IMR-90 (cell line): ENCODE measurements around the gene GRAMD1A. TPM values are rescaled to one million over a fixed set of nuclear protein-coding genes. Genes with fewer than 3 reads are reported as not detected.

Experiments
- ATAC-seq: fragments of 200-7000 bp; cut with Tn5 transposase; 2 replicates; pipeline ENCODE4 v1.9.1; 2020; ENCODE audit warnings: low read depth, mild to moderate bottlenecking, moderate library complexity
- BruUV-seq: library from RNA; stranded (reverse); fragments of 400-500 nt; replicated peaks from 2 replicates; lab custom pipeline; 2021; lab: Mats Ljungman, UMichigan
- CTCF ChIA-PET: fragments of 300-600 bp; formaldehyde crosslinking; extraction: SDS; loops from one replicate; lab custom pipeline; 2021; ENCODE audit warnings: antibody characterized with exemption; lab: Yijun Ruan, JAX
- POLR2A ChIA-PET: fragments of 300-600 bp; sonication (Branson Sonifier 250); formaldehyde crosslinking; loops from one replicate; lab custom pipeline; 2022; ENCODE audit warnings: antibody characterized with exemption; ENCODE audit not compliant: unreplicated experiment; lab: Charles Lee
- DNase-seq: peaks from one replicate; pipeline ENCODE4 v3.0.0; 2013
- H2AFZ ChIP-seq: replicated peaks from 2 replicates; pipeline ENCODE3; 2013; ENCODE audit warnings: low read length, mild to moderate bottlenecking; ENCODE audit not compliant: poor library complexity
- H2AK5ac ChIP-seq: 2 replicates; pipeline ENCODE4 v1.6.1; 2013; ENCODE audit warnings: low read depth, low read length, inconsistent platforms
- H2AK9ac ChIP-seq: replicated peaks from 2 replicates; pipeline ENCODE3; 2013; ENCODE audit warnings: mild to moderate bottlenecking, low read depth, low read length, moderate library complexity; ENCODE audit not compliant: poor library complexity
- H2BK120ac ChIP-seq: 2 replicates; pipeline ENCODE4 v1.6.1; 2013; ENCODE audit warnings: low read depth, low read length, inconsistent platforms
- H2BK15ac ChIP-seq: 3 replicates; pipeline ENCODE4 v1.6.1; 2013; ENCODE audit warnings: low read depth, low read length, inconsistent platforms
- H2BK20ac ChIP-seq: 2 replicates; pipeline ENCODE4 v1.6.1; 2013; ENCODE audit warnings: low read depth, mild to moderate bottlenecking, inconsistent platforms, low read length, moderate library complexity
- H2BK5ac ChIP-seq: 2 replicates; pipeline ENCODE4 v1.6.1; 2013; ENCODE audit warnings: mild to moderate bottlenecking, low read depth, low read length, inconsistent platforms; ENCODE audit not compliant: poor library complexity, severe bottlenecking
- H3K14ac ChIP-seq: replicated peaks from 2 replicates; pipeline ENCODE4 v1.6.1; 2013; ENCODE audit warnings: low read depth, low read length, inconsistent platforms
- H3K18ac ChIP-seq: 2 replicates; pipeline ENCODE4 v1.6.1; 2013; ENCODE audit warnings: low read depth, low read length, control low read depth
- H3K23ac ChIP-seq: 2 replicates; pipeline ENCODE4 v1.6.1; 2013; ENCODE audit warnings: low read depth, low read length, inconsistent platforms
- H3K27ac ChIP-seq: 2 replicates; pipeline ENCODE4 v1.5.1; 2013; ENCODE audit warnings: mild to moderate bottlenecking, control low read depth, low read length; ENCODE audit not compliant: insufficient read depth
- H3K27me3 ChIP-seq: 2 replicates; pipeline ENCODE4 v1.6.1; 2013; ENCODE audit warnings: low read length; ENCODE audit not compliant: control insufficient read depth, insufficient read depth
- H3K36me3 ChIP-seq: 2 replicates; pipeline ENCODE4 v1.6.1; 2013; ENCODE audit warnings: low read length, mixed read lengths; ENCODE audit not compliant: control insufficient read depth, insufficient read depth
- H3K4ac ChIP-seq: 2 replicates; pipeline ENCODE4 v1.6.1; 2013; ENCODE audit warnings: low read depth, low read length, inconsistent platforms
- H3K4me1 ChIP-seq: 2 replicates; pipeline ENCODE4 v1.6.1; 2013; ENCODE audit warnings: low read length, mixed read lengths; ENCODE audit not compliant: control insufficient read depth, insufficient read depth
- H3K4me2 ChIP-seq: 2 replicates; pipeline ENCODE4 v1.6.1; 2013; ENCODE audit warnings: low read depth, mild to moderate bottlenecking, control low read depth, low read length, moderate library complexity
- H3K4me3 ChIP-seq: 2 replicates; pipeline ENCODE4 v1.5.1; 2013; ENCODE audit warnings: low read depth, mild to moderate bottlenecking, control low read depth, low read length, moderate library complexity; ENCODE audit not compliant: insufficient read depth
- H3K56ac ChIP-seq: 2 replicates; pipeline ENCODE4 v1.6.1; 2013; ENCODE audit warnings: low read length, inconsistent platforms; ENCODE audit not compliant: insufficient read depth; ENCODE audit errors: extremely low read depth
- H3K79me1 ChIP-seq, 2 experiments: 2 replicates each; pipeline ENCODE4 v1.6.1; 2013; ENCODE audit warnings: low read length in 2 of 2, inconsistent platforms in 1 of 2, low read depth in 1 of 2
- H3K9ac ChIP-seq: 2 replicates; pipeline ENCODE4 v1.6.1; 2013; ENCODE audit warnings: low read depth, low read length, control low read depth
- H3K9me1 ChIP-seq: 2 replicates; pipeline ENCODE4 v1.6.1; 2013; ENCODE audit warnings: low read length, inconsistent platforms; ENCODE audit not compliant: insufficient read depth
- H3K9me3 ChIP-seq: 2 replicates; pipeline ENCODE4 v1.6.1; 2013; ENCODE audit warnings: low read length; ENCODE audit not compliant: control insufficient read depth, insufficient read depth
- H4K20me1 ChIP-seq: 2 replicates; pipeline ENCODE4 v1.6.1; 2013; ENCODE audit warnings: low read length, inconsistent platforms; ENCODE audit not compliant: insufficient read depth
- H4K5ac ChIP-seq: 2 replicates; pipeline ENCODE4 v1.6.1; 2013; ENCODE audit warnings: mild to moderate bottlenecking, low read depth, low read length, control low read depth
- H4K8ac ChIP-seq, 2 experiments: 2 replicates each; pipeline ENCODE4 v1.6.1; 2013; ENCODE audit warnings: low read depth in 2 of 2, low read length in 2 of 2, control low read depth in 1 of 2, inconsistent platforms in 1 of 2
- H4K91ac ChIP-seq: 2 replicates; pipeline ENCODE4 v1.6.1; 2013; ENCODE audit warnings: low read depth, low read length, inconsistent platforms; ENCODE audit not compliant: insufficient read depth
- BHLHE40 ChIP-seq: fragments of 150-350 bp; IDR thresholded peaks from 2 replicates; pipeline ENCODE4 v1.6.1; 2016; ENCODE audit warnings: mild to moderate bottlenecking, low read depth, low read length
- CHD1 ChIP-seq: IDR thresholded peaks from 2 replicates; pipeline ENCODE4 v1.6.1; 2012; ENCODE audit warnings: low read depth, low read length, improper control_type of control experiment
- FOS ChIP-seq: fragments of 150-350 bp; IDR thresholded peaks from 2 replicates; pipeline ENCODE4 v1.6.1; 2016; ENCODE audit warnings: low read depth, low read length
- MAFK ChIP-seq: IDR thresholded peaks from 2 replicates; pipeline ENCODE4 v1.6.1; 2012; ENCODE audit warnings: low read depth, low read length, improper control_type of control experiment
- MAZ ChIP-seq: IDR thresholded peaks from 2 replicates; pipeline ENCODE4 v1.6.1; 2012; ENCODE audit warnings: low read depth, mild to moderate bottlenecking, low read length, improper control_type of control experiment, moderate library complexity, borderline replicate concordance
- NFE2L2 ChIP-seq: fragments of 150-350 bp; IDR thresholded peaks from 2 replicates; pipeline ENCODE4 v1.6.1; 2016; ENCODE audit warnings: low read depth, mild to moderate bottlenecking, low read length
- RAD21 ChIP-seq: IDR thresholded peaks from 2 replicates; pipeline ENCODE4 v1.6.1; 2012; ENCODE audit warnings: low read length, improper control_type of control experiment
- RCOR1 ChIP-seq: IDR thresholded peaks from 2 replicates; pipeline ENCODE4 v1.6.1; 2012; ENCODE audit warnings: mild to moderate bottlenecking, low read length, improper control_type of control experiment; ENCODE audit not compliant: insufficient replicate concordance
- RFX5 ChIP-seq: IDR thresholded peaks from 2 replicates; pipeline ENCODE4 v1.8.0; 2012; ENCODE audit warnings: low read depth, mild to moderate bottlenecking, low read length, moderate library complexity
- SMC3 ChIP-seq: fragments of 150-350 bp; IDR thresholded peaks from 2 replicates; pipeline ENCODE4 v1.6.1; 2016; ENCODE audit warnings: low read depth, mild to moderate bottlenecking, antibody characterized with exemption, low read length, moderate library complexity
- WGBS, 2 experiments: methylation state at CpG; one replicate each; pipeline versions ENCODE4 v1.1.5 to v1.1.7; 2013; ENCODE audit warnings: missing lambda C conversion rate in 2 of 2; ENCODE audit not compliant: insufficient read length in 1 of 2; ENCODE audit errors: extremely low coverage in 2 of 2; 5-methylcytosine and 5-hydroxymethylcytosine counted together
- dilution Hi-C: fragments of 300-500 bp; cut with HindIII; formaldehyde crosslinking; loops from one replicate; pipeline ENCODE4 v1.14.3; 2018; ENCODE audit warnings: low sequenced_read_pairs; ENCODE audit not compliant: unreplicated experiment
- in situ Hi-C: fragments of 300-500 bp; cut with MboI; formaldehyde crosslinking; loops from 3 replicates; pipeline ENCODE4 v1.14.3; 2019; ENCODE audit warnings: low sequenced_read_pairs, inconsistent platforms, mixed read lengths
- intact Hi-C: fragments of 100-400 bp; cut with micrococcal nuclease; formaldehyde crosslinking; loops from 2 replicates; pipeline ENCODE4 v1.10.0; 2022
- polyA plus RNA-seq, 3 experiments: library from polyadenylated mRNA; depleted of rRNA; stranded (reverse); fragments of >200 nt; gene quantifications; 2 replicates each; pipeline ENCODE4 v1.2.3, GENCODE V29; 2012; ENCODE audit warnings: low replicate concordance in 1 of 3
- total RNA-seq: library from RNA; depleted of rRNA; stranded (reverse); fragments of >200 nt; gene quantifications from 2 replicates; pipeline ENCODE4 v1.2.3, GENCODE V29; 2012
- TF ChIP-seq, protein P1 (sequence below): fragments of 150-350 bp; IDR thresholded peaks from 2 replicates; pipeline ENCODE4 v1.6.1; 2016; ENCODE audit warnings: low read depth, mild to moderate bottlenecking, low read length, moderate library complexity, borderline replicate concordance

The GRAMD1A gene
- total and polyA plus RNA-seq, 2 of the 4 experiments (the other 2 are of a cell fraction), result 11.1 to 63.0 TPM

GRCh38 chr19:34989298-34989697 is 10.8 kb upstream of the GRAMD1A start:
- H3K14ac ChIP-seq, result no peak overlapping the region
- H3K27ac ChIP-seq, result no peak overlapping the region
- H2AFZ ChIP-seq, result no peak overlapping the region
- no peak overlapping the region for H3K4me2 ChIP-seq
- no peak overlapping the region for H2AK9ac ChIP-seq
- H2BK15ac ChIP-seq, result no peak overlapping the region
- H3K4ac ChIP-seq, result no peak overlapping the region
- H2BK5ac ChIP-seq, result no peak overlapping the region
- H3K4me1 ChIP-seq, result no peaks in the 10 kb centered on the region
- no peak overlapping the region for H2BK120ac ChIP-seq
- no peak overlapping the region for H3K9ac ChIP-seq
- no peak overlapping the region for H3K23ac ChIP-seq
- H4K8ac ChIP-seq, result no peak overlapping the region
- H3K36me3 ChIP-seq, result no peaks in the 10 kb centered on the region
- H3K27me3 ChIP-seq, result peaks cover 8% of the 10 kb centered on the region
- H3K9me1 ChIP-seq, result no peaks in the 10 kb centered on the region
- H4K91ac ChIP-seq, result no peak overlapping the region
- no peaks in the 10 kb centered on the region for H3K79me1 ChIP-seq
- H2BK20ac ChIP-seq, result no peak overlapping the region
- no peak overlapping the region for H3K4me3 ChIP-seq
- no peak overlapping the region for H3K56ac ChIP-seq
- H2AK5ac ChIP-seq, result no peak overlapping the region
- dilution Hi-C loops, result no loop called here
- no peaks in the 10 kb centered on the region for H3K9me3 ChIP-seq
- POLR2A ChIA-PET, result no interaction called here
- intact Hi-C loops, result no loop called here
- DNase-seq (no peak), ATAC-seq (no peak)
- TF ChIP-seq RAD21 (no peak), SMC3 (no peak), NFE2L2 (no peak), CHD1 (no peak), MAFK (no peak), BHLHE40 (no peak), FOS (no peak), RCOR1 (no peak), RFX5 (no peak), MAZ (no peak)
- TF ChIP-seq, protein P1, sequence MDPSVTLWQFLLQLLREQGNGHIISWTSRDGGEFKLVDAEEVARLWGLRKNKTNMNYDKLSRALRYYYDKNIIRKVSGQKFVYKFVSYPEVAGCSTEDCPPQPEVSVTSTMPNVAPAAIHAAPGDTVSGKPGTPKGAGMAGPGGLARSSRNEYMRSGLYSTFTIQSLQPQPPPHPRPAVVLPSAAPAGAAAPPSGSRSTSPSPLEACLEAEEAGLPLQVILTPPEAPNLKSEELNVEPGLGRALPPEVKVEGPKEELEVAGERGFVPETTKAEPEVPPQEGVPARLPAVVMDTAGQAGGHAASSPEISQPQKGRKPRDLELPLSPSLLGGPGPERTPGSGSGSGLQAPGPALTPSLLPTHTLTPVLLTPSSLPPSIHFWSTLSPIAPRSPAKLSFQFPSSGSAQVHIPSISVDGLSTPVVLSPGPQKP, result no peak
- in situ Hi-C loops, result no loop called here
- no peak overlapping the region for H3K18ac ChIP-seq
- CTCF ChIA-PET, result interaction anchor here (0.6 kb wide), 1 partner anchor 121 kb away, joined by 3 read pairs; no protein-coding TSS in a partner anchor
- H4K20me1 ChIP-seq, result no peaks in the 10 kb centered on the region
- H4K5ac ChIP-seq, result no peak overlapping the region
- BruUV-seq, result no TSS peak
- no CpG with 5 or more reads among the region's 6 CpGs for WGBS, 2 experiments
